ENCODE measurements around the gene PCDHGB7. TPM values are rescaled to one million over a fixed set of nuclear protein-coding genes. Genes with fewer than 3 reads are reported as not detected.
"Not testable (repeated sequence)": the region's sequence is repeated elsewhere in the genome, so short reads cannot be mapped to it uniquely, and the experiment has no call there.

Gene PCDHGB7
- polyA plus RNA-seq, 1 donor (not counting 4 experiments of a cell fraction or from before 2014, with no cell fraction given) = 0.69 TPM

DNA sequence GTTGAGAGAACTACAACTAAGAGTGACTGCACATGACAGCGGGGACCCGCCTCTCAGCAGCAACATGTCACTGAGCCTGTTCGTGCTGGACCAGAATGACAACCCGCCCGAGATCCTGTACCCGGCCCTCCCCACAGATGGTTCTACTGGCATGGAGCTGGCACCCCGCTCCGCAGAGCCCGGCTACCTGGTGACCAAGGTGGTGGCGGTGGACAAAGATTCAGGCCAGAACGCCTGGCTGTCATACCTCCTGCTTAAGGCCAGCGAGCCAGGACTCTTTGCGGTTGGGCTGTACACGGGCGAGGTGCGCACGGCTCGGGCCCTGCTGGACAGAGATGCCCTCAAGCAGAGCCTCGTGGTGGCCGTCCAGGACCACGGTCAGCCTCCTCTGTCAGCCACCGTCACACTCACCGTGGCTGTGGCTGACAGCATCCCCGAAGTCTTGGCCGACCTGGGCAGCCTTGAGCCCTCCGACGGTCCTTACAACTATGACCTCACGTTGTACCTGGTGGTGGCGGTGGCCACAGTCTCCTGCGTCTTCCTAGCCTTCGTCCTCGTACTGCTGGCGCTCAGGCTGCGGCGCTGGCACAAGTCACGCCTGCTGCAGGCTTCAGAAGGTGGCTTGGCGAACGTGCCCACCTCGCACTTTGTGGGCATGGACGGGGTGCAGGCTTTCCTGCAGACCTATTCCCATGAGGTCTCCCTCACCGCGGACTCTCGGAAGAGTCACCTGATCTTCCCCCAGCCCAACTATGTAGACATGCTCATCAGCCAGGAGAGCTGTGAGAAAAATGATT lies 32.8 kb upstream of the PCDHGB7 start:
- Histone ChIP-seq H3K9me1 (ENCODE audit: control insufficient read depth, extremely low read depth, insufficient read depth, low read length) (no peaks in the 10 kb centered on the region), H3K4me1 (ENCODE audit: control insufficient read depth, extremely low read depth, insufficient read depth, low read length) (no peaks in the 10 kb centered on the region), H3K79me2 (ENCODE audit: control insufficient read depth, insufficient read depth, low read length) (no peaks in the 10 kb centered on the region), H3K4me2 (ENCODE audit: control insufficient read depth, extremely low read depth, insufficient read depth, low read depth, low read length) (no peak overlapping the region), H3K4me3 (ENCODE audit: control insufficient read depth in 2 of 3, extremely low read depth in 1 of 3, insufficient read depth in 2 of 3, low read depth in 1 of 3, low read length in 3 of 3) (no peak overlapping the region), H3K36me3 (ENCODE audit: control insufficient read depth in 2 of 2, extremely low read depth in 1 of 2, insufficient read depth in 2 of 2, low read length in 2 of 2) (no peaks in the 10 kb centered on the region), H3K9me3 (ENCODE audit: control insufficient read depth, low read depth, low read length) (peaks cover 12% of the 10 kb centered on the region), H3K27me3 (ENCODE audit: control insufficient read depth, extremely low read depth, insufficient read depth, low read length) (peaks cover 8% of the 10 kb centered on the region), H3K27ac (ENCODE audit: control insufficient read depth, insufficient read depth, low read length) (no peak overlapping the region), H4K20me1 (ENCODE audit: control insufficient read depth, extremely low read depth, insufficient read depth, low read length) (no peaks in the 10 kb centered on the region), H3K9ac (ENCODE audit: control insufficient read depth, extremely low read depth, insufficient read depth, low read length) (no peak overlapping the region), H2AFZ (ENCODE audit: control insufficient read depth, low read length) (no peak overlapping the region)
- no peak for DNase-seq (ENCODE audit: low read depth, low spot score)
- dilution Hi-C loops (cut with MboI; ENCODE audit: extremely low pct_ligation_motif_present, low sequenced_read_pairs) = no loop called here
- no peak for FAIRE-seq
- TF ChIP-seq, protein P1, sequence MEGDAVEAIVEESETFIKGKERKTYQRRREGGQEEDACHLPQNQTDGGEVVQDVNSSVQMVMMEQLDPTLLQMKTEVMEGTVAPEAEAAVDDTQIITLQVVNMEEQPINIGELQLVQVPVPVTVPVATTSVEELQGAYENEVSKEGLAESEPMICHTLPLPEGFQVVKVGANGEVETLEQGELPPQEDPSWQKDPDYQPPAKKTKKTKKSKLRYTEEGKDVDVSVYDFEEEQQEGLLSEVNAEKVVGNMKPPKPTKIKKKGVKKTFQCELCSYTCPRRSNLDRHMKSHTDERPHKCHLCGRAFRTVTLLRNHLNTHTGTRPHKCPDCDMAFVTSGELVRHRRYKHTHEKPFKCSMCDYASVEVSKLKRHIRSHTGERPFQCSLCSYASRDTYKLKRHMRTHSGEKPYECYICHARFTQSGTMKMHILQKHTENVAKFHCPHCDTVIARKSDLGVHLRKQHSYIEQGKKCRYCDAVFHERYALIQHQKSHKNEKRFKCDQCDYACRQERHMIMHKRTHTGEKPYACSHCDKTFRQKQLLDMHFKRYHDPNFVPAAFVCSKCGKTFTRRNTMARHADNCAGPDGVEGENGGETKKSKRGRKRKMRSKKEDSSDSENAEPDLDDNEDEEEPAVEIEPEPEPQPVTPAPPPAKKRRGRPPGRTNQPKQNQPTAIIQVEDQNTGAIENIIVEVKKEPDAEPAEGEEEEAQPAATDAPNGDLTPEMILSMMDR (optimal IDR thresholded peaks at IDR 0.05 in 1 of 3, IDR thresholded peaks at IDR 0.05 in 1 of 3, conservative IDR thresholded peaks at IDR 0.05 in 1 of 3; ENCODE audit: extremely low read depth in 1 of 3, insufficient read depth in 2 of 3, low read length in 3 of 3) = no peak
- no peak for TF ChIP-seq EZH2 (IDR thresholded peaks at IDR 0.05; ENCODE audit: low read length)

GRCh38 chr5:141387557-141388311 lies 29.7 kb upstream of the PCDHGB7 start, which contains the start of gene PCDHGB4:
PCDHGB4 (plus strand) TSS chr5:141387698; CDS start chr5:141387885, 187 bp downstream.
- H3K4me2 ChIP-seq (ENCODE audit: control insufficient read depth, extremely low read depth, insufficient read depth, low read depth, low read length) = not testable (repeated sequence)

More at GRCh38 chr5:141387557-141388311, 29.7 kb upstream of the PCDHGB7 start, which contains the start of gene PCDHGB4:
- Histone ChIP-seq H3K4me3 (ENCODE audit: control insufficient read depth in 2 of 3, extremely low read depth in 1 of 3, insufficient read depth in 2 of 3, low read depth in 1 of 3, low read length in 3 of 3) (peak within 1 kb of the TSS in 2 of 3 experiments; percentile 23 to 34), H3K9me3 (ENCODE audit: control insufficient read depth, low read depth, low read length) (peaks cover 19% of the 10 kb centered on the region)
- H4K20me1 ChIP-seq (ENCODE audit: control insufficient read depth, extremely low read depth, insufficient read depth, low read length); H3K9me1 ChIP-seq (ENCODE audit: control insufficient read depth, extremely low read depth, insufficient read depth, low read length); dilution Hi-C loops (cut with MboI; ENCODE audit: extremely low pct_ligation_motif_present, low sequenced_read_pairs); H3K27me3 ChIP-seq (ENCODE audit: control insufficient read depth, extremely low read depth, insufficient read depth, low read length); H3K79me2 ChIP-seq (ENCODE audit: control insufficient read depth, insufficient read depth, low read length); H3K36me3 ChIP-seq (ENCODE audit: control insufficient read depth in 2 of 2, extremely low read depth in 1 of 2, insufficient read depth in 2 of 2, low read length in 2 of 2); H3K27ac ChIP-seq (ENCODE audit: control insufficient read depth, insufficient read depth, low read length); H2AFZ ChIP-seq (ENCODE audit: control insufficient read depth, low read length); H3K9ac ChIP-seq (ENCODE audit: control insufficient read depth, extremely low read depth, insufficient read depth, low read length); H3K4me1 ChIP-seq (ENCODE audit: control insufficient read depth, extremely low read depth, insufficient read depth, low read length); DNase-seq (ENCODE audit: low read depth, low spot score): not testable (repeated sequence)
- FAIRE-seq = peak; percentile 34
- TF ChIP-seq, protein P1 (optimal IDR thresholded peaks at IDR 0.05 in 1 of 3, IDR thresholded peaks at IDR 0.05 in 1 of 3, conservative IDR thresholded peaks at IDR 0.05 in 1 of 3; ENCODE audit: extremely low read depth in 1 of 3, insufficient read depth in 2 of 3, low read length in 3 of 3) = peak in 2 of 3 experiments; percentile 47 to 64
